ENCODE results near the gene WIPI1. TPM values are rescaled to one million over a fixed set of nuclear protein-coding genes. Genes with fewer than 3 reads are reported as not detected.

The WIPI1 gene
- total and polyA plus RNA-seq, 2 of the 13 experiments (the other 11 are each of a cell fraction or from before 2014, with no cell fraction given) = 29.4 to 141 TPM

GRCh38 chr17:68391561-68392268, 65.6 kb downstream of the WIPI1 start (continued):
- peak; percentile 87 for TF ChIP-seq AHDC1 (CRISPR knock-in tag; IDR thresholded peaks at IDR 0.05; ENCODE audit: borderline replicate concordance)
- peak; percentile 73 for TF ChIP-seq SAP130 (CRISPR knock-in tag; IDR thresholded peaks at IDR 0.05; ENCODE audit: low read depth)
- TF ChIP-seq HNF4G (IDR thresholded peaks at IDR 0.05; ENCODE audit: borderline replicate concordance, low read depth, low read length) = peak; percentile 92
- peak; percentile 83; the same call in 1 of the 2 replicates for TF ChIP-seq HNF4G (CRISPR knock-in tag; IDR thresholded peaks at IDR 0.05; ENCODE audit: borderline replicate concordance, low read depth)
- TF ChIP-seq ZNF234 (CRISPR knock-in tag; conservative IDR thresholded peaks at IDR 0.05) = no peak
- TF ChIP-seq ZMAT5 (CRISPR knock-in tag; IDR thresholded peaks at IDR 0.05; ENCODE audit: borderline replicate concordance, low read depth) = no peak
- TF ChIP-seq PBX3 (CRISPR knock-in tag; IDR thresholded peaks at IDR 0.05; ENCODE audit: borderline replicate concordance) = no peak
- TF ChIP-seq CREB3 (CRISPR knock-in tag; IDR thresholded peaks at IDR 0.05) = no peak
- TF ChIP-seq HNRNPK (IDR thresholded peaks at IDR 0.05; ENCODE audit: low read depth, low read length, poor library complexity, severe bottlenecking) = no peak
- TF ChIP-seq ZFP62 (CRISPR knock-in tag; IDR thresholded peaks at IDR 0.05) = no peak
- peak; percentile 38; the same call in 1 of the 2 replicates for TF ChIP-seq UBTF (CRISPR knock-in tag; IDR thresholded peaks at IDR 0.05)
- no peak for TF ChIP-seq ZNF503 (CRISPR knock-in tag; IDR thresholded peaks at IDR 0.05)
- TF ChIP-seq ZNF556 (CRISPR knock-in tag; IDR thresholded peaks at IDR 0.05; ENCODE audit: borderline replicate concordance) = 0 out of 2 replicates have a peak, but pooled peaks have one; percentile 61
- no peak for TF ChIP-seq BORCS8-MEF2B (CRISPR knock-in tag; IDR thresholded peaks at IDR 0.05)
- TF ChIP-seq ZNF253 (CRISPR knock-in tag; IDR thresholded peaks at IDR 0.05; ENCODE audit: borderline replicate concordance) = no peak

All from HepG2 (cell line).